ENCODE results near the gene CAMK4. TPM values are rescaled to one million over a fixed set of nuclear protein-coding genes. Genes with fewer than 3 reads are reported as not detected.

The CAMK4 gene
- polyA plus RNA-seq, 1 donor from 2014 or later: 16.6 TPM

DNA sequence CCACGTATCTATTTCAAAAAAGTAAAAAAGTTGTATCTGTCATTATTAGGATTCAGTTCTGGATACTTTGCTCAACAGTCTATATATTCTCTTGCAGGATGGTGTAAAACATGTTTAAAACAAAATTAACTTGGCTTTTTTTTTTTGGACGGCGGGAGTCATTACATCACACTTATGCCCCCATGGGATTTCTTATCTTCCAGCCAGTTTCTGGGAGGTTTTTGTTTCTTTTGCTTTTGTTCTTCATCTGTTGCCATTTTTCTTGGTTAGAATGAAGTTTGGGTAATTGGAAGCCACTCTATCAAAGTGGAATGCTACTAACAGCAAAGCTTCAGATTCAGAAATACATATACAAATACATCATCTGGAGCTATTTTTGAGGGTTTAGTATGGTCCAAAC, 289.9 kb downstream of the CAMK4 start:
- no peak for TF ChIP-seq EP300 (conservative IDR thresholded peaks at IDR 0.05; ENCODE audit: poor library complexity, severe bottlenecking)
- TF ChIP-seq EZH2 (IDR thresholded peaks at IDR 0.05; ENCODE audit: borderline replicate concordance, insufficient read depth, low read length, poor library complexity, severe bottlenecking): no peak
- TF ChIP-seq, protein P1, sequence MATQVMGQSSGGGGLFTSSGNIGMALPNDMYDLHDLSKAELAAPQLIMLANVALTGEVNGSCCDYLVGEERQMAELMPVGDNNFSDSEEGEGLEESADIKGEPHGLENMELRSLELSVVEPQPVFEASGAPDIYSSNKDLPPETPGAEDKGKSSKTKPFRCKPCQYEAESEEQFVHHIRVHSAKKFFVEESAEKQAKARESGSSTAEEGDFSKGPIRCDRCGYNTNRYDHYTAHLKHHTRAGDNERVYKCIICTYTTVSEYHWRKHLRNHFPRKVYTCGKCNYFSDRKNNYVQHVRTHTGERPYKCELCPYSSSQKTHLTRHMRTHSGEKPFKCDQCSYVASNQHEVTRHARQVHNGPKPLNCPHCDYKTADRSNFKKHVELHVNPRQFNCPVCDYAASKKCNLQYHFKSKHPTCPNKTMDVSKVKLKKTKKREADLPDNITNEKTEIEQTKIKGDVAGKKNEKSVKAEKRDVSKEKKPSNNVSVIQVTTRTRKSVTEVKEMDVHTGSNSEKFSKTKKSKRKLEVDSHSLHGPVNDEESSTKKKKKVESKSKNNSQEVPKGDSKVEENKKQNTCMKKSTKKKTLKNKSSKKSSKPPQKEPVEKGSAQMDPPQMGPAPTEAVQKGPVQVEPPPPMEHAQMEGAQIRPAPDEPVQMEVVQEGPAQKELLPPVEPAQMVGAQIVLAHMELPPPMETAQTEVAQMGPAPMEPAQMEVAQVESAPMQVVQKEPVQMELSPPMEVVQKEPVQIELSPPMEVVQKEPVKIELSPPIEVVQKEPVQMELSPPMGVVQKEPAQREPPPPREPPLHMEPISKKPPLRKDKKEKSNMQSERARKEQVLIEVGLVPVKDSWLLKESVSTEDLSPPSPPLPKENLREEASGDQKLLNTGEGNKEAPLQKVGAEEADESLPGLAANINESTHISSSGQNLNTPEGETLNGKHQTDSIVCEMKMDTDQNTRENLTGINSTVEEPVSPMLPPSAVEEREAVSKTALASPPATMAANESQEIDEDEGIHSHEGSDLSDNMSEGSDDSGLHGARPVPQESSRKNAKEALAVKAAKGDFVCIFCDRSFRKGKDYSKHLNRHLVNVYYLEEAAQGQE (IDR thresholded peaks at IDR 0.05; ENCODE audit: borderline replicate concordance): no peak
- TF ChIP-seq TAF1 (IDR thresholded peaks at IDR 0.05; ENCODE audit: low read depth): no peak
- no peak for TF ChIP-seq MXI1 (conservative IDR thresholded peaks at IDR 0.05; ENCODE audit: poor library complexity, severe bottlenecking)
- TF ChIP-seq, protein P2, sequence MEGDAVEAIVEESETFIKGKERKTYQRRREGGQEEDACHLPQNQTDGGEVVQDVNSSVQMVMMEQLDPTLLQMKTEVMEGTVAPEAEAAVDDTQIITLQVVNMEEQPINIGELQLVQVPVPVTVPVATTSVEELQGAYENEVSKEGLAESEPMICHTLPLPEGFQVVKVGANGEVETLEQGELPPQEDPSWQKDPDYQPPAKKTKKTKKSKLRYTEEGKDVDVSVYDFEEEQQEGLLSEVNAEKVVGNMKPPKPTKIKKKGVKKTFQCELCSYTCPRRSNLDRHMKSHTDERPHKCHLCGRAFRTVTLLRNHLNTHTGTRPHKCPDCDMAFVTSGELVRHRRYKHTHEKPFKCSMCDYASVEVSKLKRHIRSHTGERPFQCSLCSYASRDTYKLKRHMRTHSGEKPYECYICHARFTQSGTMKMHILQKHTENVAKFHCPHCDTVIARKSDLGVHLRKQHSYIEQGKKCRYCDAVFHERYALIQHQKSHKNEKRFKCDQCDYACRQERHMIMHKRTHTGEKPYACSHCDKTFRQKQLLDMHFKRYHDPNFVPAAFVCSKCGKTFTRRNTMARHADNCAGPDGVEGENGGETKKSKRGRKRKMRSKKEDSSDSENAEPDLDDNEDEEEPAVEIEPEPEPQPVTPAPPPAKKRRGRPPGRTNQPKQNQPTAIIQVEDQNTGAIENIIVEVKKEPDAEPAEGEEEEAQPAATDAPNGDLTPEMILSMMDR (IDR thresholded peaks at IDR 0.05; ENCODE audit: poor library complexity, severe bottlenecking): no peak
- TF ChIP-seq RAD21 (conservative IDR thresholded peaks at IDR 0.05): no peak
- TF ChIP-seq POLR2AphosphoS5 (IDR thresholded peaks at IDR 0.05): no peak
- no peak for TF ChIP-seq SMC3 (conservative IDR thresholded peaks at IDR 0.05; ENCODE audit: poor library complexity)
- Histone ChIP-seq H4K20me1 (ENCODE audit: insufficient read depth) (no peaks in the 10 kb centered on the region), H3K4me2 (ENCODE audit: low read length) (no peak overlapping the region), H3K27ac (ENCODE audit: low read length) (no peak overlapping the region), H3K9me3 (ENCODE audit: low read length) (no peaks in the 10 kb centered on the region), H3K79me2 (replicated peaks; ENCODE audit: insufficient read depth, low read length) (peaks cover 29% of the 10 kb centered on the region), H3K9ac (ENCODE audit: low read length) (no peak overlapping the region), H3K36me3 (ENCODE audit: insufficient read depth, low read length) (no peaks in the 10 kb centered on the region), H3K27me3 (ENCODE audit: insufficient read depth, low read depth, low read length) (no peaks in the 10 kb centered on the region), H3F3A (ENCODE audit: insufficient read depth, low read length, poor library complexity, severe bottlenecking) (peaks cover 3% of the 10 kb centered on the region), H3K4me3 (ENCODE audit: low read length) (no peak overlapping the region), H3K9me2 (ENCODE audit: insufficient read depth, low read length) (no peaks in the 10 kb centered on the region), H2AFZ (ENCODE audit: low read depth, low read length) (no peak overlapping the region)

DNA sequence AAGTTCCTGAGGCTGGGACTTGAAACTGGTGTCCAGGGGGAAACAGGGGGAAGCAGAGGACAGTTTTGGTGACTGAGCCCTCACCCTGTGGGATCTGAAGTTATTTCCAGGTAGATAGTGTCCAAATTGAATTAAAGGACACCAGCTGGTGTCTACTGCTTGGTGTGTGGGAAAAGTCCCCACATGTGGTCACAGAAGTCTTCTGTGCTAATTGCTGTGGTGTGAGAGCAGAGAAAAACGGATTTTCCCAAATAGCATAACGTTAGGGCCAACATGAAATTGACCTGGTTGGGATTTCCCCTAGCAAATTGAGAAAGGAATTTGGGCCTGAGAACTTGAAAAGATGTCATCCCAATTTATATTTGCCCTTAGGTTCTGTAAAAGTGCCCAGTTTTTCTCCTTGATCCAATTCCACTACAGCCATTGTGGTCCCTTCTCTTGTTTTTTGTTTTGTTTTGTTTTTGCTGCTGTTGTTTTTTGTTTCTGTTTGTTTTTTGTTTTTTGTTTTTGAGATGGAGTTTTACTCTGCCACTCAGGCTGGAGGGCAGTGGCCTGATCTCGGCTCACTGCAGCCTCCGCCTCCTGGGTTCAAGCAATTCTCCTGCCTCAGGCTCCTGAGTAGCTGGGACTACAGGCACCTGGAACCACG, 293.8 kb downstream of the CAMK4 start:
- Histone ChIP-seq H2AFZ (ENCODE audit: low read depth, low read length) (no peak overlapping the region), H3K27me3 (ENCODE audit: insufficient read depth, low read depth, low read length) (no peaks in the 10 kb centered on the region), H3F3A (ENCODE audit: insufficient read depth, low read length, poor library complexity, severe bottlenecking) (peaks cover 2% of the 10 kb centered on the region), H3K9me3 (ENCODE audit: low read length) (no peaks in the 10 kb centered on the region), H3K4me3 (ENCODE audit: low read length) (no peak overlapping the region), H3K27ac (ENCODE audit: low read length) (no peak overlapping the region), H3K9me2 (ENCODE audit: insufficient read depth, low read length) (no peaks in the 10 kb centered on the region), H4K20me1 (ENCODE audit: insufficient read depth) (no peaks in the 10 kb centered on the region), H3K79me2 (replicated peaks; ENCODE audit: insufficient read depth, low read length) (no peaks in the 10 kb centered on the region), H3K4me2 (ENCODE audit: low read length) (no peak overlapping the region), H3K36me3 (ENCODE audit: insufficient read depth, low read length) (no peaks in the 10 kb centered on the region), H3K9ac (ENCODE audit: low read length) (no peak overlapping the region)
- no peak for TF ChIP-seq EP300 (conservative IDR thresholded peaks at IDR 0.05; ENCODE audit: poor library complexity, severe bottlenecking)
- TF ChIP-seq, protein P1 (IDR thresholded peaks at IDR 0.05; ENCODE audit: borderline replicate concordance): no peak
- TF ChIP-seq, protein P2 (IDR thresholded peaks at IDR 0.05; ENCODE audit: poor library complexity, severe bottlenecking): no peak
- no peak for TF ChIP-seq SMC3 (conservative IDR thresholded peaks at IDR 0.05; ENCODE audit: poor library complexity)
- no peak for TF ChIP-seq EZH2 (IDR thresholded peaks at IDR 0.05; ENCODE audit: borderline replicate concordance, insufficient read depth, low read length, poor library complexity, severe bottlenecking)
- no peak for TF ChIP-seq TAF1 (IDR thresholded peaks at IDR 0.05; ENCODE audit: low read depth)
- no peak for TF ChIP-seq RAD21 (conservative IDR thresholded peaks at IDR 0.05)
- no peak for TF ChIP-seq POLR2AphosphoS5 (IDR thresholded peaks at IDR 0.05)
- no peak for TF ChIP-seq MXI1 (conservative IDR thresholded peaks at IDR 0.05; ENCODE audit: poor library complexity, severe bottlenecking)

Data from neural cell (in vitro differentiated cells).